IPS-18c (cell line): ENCODE results near the gene PLEKHS1.
"Not testable (repeated sequence)": the region's sequence is repeated elsewhere in the genome, so short reads cannot be mapped to it uniquely, and the experiment has no call there.

Experiments
- H3K4me3 ChIP-seq: 2 replicates; pipeline ENCODE4 v1.7.0; 2013; ENCODE audit warnings: low read depth, mild to moderate bottlenecking, low read length, moderate library complexity; ENCODE audit not compliant: insufficient read depth
- H3K9me3 ChIP-seq: one replicate; pipeline ENCODE4 v1.6.1; 2013; ENCODE audit warnings: mild to moderate bottlenecking, low read length, moderate library complexity; ENCODE audit not compliant: control insufficient read depth, insufficient read depth

Gene PLEKHS1

DNA sequence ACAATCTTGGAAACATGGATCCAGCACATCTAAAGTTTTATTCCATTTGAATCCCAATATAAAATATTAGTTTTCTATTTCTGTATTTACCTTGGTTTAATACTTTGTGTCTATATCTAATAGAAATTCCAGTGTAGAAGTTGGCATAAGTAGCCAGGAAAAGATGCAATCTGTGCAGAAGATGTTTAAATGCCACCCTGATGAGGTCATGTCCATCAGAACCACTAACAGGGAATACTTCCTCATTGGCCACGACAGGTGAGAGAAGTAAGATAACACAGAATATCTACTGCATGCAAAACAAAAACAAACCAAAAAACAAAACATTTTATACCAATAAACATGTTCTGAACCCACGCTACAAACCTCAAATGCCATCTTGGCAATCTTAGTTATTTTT is 15.7 kb downstream of the PLEKHS1 start:
- Histone ChIP-seq H3K9me3 (peaks cover 2% of the 10 kb centered on the region), H3K4me3 (no peak overlapping the region)

DNA sequence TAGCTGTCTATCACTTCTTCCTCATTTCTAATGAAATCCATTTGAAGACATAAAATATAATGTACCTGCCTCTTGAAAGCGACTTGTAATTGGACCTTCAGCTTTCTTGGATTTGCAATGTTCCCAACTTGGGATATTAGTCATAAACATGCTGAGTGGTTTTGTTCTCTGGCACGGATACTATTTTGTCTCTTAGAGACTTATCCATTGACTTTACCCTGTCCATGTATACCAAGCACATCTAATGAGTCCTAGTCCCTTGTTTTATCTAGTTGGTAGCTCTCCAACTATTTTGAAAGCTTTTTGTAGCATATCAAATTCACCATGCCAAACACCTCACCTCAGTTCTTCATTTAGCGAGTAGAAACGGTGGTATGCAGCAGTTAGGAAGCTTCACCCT is 18.9 kb downstream of the PLEKHS1 start:
- Histone ChIP-seq H3K9me3 (peaks cover 2% of the 10 kb centered on the region), H3K4me3 (no peak overlapping the region)

DNA sequence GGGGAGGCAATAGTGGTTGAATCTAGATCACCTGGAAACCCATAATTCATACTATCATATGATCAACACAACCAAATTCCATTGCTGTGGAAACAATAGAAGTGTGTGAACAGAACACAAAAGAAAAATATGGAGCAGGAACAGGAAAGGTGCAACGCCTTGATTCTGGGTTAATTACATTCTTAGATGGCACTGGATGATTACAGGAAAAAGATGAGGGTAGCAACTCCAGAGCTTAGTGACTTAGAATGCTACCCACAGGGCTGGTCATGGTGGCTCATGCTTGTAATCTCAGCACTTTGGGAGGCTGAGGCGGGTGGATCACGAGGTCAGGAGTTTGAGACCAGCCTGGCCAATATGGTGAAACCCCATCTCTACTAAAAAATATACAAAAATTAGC is 19.6 kb downstream of the PLEKHS1 start:
- not testable (repeated sequence) for H3K9me3 ChIP-seq, H3K4me3 ChIP-seq

DNA sequence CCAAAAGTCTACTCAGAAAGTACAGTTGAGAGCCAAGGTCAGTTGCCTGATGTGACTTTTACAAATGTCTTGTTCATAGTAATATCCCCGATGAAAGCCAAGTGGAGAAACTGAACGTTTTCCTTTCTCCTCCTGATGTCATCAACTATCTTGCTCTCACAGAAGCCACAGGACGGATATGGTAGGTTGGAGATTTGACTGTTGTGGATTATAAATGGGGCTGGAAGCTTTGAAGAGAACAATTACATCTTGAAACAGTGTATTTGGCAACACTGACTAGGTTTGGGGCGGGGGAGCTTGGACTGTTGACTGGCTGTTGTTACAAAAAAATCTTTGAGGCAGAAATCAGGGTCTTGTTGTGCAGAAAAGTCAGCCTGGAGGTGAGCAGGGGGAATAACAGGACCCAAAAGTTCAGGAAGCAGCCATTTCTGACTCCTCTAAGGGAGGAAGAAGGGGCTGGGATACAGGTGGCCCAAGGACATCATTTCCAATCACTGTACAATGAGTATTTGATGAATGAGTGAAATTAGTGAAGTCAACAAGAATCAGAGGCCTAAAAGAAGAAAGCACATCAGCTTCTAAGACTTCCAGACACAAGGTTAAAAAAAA is 24.3 kb downstream of the PLEKHS1 start:
- Histone ChIP-seq H3K9me3 (no peaks in the 10 kb centered on the region), H3K4me3 (no peak overlapping the region)

DNA sequence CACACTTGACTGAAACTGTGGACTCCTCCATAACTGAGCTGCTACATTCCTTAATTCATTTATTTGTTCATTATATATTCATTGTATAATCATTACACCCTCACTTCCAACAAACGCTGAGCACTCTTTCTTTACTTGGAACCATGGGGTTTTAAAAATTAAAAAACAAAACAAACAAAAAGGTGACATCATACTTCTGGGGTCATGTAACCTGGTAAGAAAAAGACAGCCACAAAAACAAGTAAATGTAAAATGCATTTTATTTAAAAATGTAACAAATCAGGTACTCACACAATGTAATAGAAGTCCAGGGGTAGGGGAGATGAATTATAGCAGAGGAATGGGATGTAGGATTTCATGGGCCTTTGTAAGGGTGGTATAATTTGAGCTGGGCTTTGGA is 25.1 kb downstream of the PLEKHS1 start:
- no peaks in the 10 kb centered on the region for H3K9me3 ChIP-seq
- no peak overlapping the region for H3K4me3 ChIP-seq

DNA sequence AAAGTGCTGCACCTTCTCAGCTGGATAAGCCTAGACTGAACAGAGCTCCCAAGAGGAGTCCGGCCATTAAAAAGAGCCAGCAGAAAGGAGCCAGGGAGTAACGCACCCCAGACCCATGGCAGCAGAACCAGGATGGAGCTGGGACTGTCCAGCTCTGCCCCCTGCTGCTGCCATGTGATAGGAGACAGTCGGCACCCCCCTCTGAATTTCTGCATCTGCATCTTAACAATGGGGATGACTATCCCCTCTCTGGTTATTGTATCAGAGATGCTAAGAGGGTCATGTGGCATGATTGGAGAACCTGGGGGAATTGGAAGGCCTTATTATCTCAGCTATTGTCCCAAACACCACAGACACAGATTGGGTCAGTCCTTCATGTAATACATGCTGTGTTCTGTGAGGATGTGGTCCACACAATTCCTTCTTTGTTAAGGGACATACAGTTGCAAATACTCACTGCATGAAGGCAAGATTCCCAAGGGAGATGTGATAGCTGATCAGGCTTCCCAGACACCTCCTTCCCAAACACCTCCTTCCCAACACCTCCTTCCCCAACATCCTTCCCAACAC is 29.3 kb downstream of the PLEKHS1 start:
- Histone ChIP-seq H3K9me3 (no peaks in the 10 kb centered on the region), H3K4me3 (no peak overlapping the region)

DNA sequence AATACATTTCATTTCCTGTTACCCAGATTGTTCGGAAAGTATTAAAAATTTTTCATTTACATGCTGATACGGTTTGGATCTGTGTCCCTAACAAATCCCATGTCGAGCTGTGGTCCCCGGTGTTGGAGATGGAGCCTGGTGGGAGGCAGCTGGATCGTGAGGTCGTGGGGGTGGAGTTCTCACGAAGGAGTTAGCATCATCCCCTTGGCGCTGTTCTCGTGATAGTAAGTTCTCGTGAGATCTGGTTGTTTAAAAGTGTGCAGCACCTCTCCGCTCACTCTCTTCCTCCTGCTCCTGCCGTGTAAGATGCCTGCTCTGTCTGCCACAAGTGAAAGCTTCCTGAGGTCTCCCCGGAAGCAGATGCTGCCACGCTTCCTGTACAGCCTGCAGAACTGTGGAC is 30.9 kb downstream of the PLEKHS1 start:
- Histone ChIP-seq H3K4me3 (no peak overlapping the region), H3K9me3 (no peaks in the 10 kb centered on the region)

DNA sequence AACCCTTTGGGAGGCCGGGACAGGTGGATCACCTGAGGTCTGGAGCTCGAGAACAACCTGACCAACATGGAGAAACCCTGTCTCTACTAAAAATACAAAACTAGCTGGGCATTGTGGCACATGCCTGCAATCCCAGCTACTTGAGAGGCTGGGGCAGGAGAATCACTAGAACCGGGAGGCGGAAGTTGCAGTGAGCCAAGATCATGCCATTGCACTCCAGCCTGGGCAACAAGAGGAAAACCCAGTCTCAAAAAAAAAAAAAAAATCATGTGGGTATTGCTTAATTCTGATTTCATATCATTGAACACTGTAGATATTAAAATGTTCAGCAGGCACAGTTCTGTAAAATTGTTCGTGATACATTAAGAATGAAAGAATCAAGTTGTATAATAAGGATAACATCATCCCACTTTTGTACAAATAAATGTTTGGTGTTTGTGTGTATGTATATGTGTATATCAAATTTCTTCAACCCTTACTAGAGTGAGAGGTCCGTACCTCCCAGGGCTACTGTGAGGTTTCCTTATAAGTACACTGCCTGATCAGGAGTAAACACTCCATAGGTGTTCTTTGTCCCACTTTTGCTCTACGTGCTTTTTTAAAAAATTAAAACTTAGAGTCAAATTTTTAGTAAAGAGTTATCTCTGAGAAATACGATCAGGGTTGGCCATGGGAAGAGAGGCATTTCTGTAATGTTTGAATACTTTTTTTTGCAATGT is 31.7 kb downstream of the PLEKHS1 start:
- H3K4me3 ChIP-seq: no peak overlapping the region

DNA sequence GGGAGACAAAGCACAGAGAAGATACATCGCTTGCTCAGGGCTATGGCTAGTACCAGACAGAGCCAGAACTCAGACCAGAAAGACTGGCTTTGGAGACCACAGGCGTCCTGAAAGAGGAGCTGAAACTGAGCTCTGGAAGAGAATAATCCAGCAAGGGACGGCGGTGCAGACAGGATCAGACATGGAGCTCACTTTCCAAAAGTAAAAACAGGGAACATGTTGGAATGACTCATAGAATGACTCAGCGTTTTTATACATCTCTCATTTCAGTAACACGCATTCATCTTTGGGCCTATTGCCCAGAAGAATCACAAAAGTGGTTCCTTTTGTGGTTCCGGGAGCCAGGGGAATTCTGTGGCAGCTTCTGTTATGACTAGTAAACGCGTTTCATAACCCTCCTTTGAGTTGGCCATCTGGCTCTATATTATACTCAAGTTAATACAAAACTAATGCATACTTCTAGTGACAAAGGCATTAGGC is 37.2 kb downstream of the PLEKHS1 start:
- Histone ChIP-seq H3K9me3 (no peaks in the 10 kb centered on the region), H3K4me3 (no peak overlapping the region)

More for the DNA sequence above, 31.7 kb downstream of the PLEKHS1 start:
- no peaks in the 10 kb centered on the region for H3K9me3 ChIP-seq

DNA sequence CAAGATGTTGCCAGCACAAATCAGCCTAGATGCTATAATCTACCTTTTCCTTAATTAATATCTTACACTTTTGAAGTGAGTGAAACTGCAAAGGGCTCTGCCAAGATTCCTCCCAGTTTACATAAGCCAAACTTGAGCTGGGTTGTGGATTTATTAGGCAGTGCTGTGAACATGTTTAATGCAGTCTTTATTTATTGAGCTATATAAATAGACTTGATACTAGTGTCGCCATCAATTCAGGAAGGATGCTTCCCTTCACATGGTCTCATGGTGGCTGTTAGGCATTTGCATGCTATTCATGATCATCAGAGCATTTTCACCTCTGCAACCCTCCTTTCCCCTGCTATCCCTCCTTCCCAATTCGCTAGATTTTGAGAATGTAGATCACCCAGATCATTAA is 40.2 kb downstream of the PLEKHS1 start:
- Histone ChIP-seq H3K4me3 (no peak overlapping the region), H3K9me3 (no peaks in the 10 kb centered on the region)

DNA sequence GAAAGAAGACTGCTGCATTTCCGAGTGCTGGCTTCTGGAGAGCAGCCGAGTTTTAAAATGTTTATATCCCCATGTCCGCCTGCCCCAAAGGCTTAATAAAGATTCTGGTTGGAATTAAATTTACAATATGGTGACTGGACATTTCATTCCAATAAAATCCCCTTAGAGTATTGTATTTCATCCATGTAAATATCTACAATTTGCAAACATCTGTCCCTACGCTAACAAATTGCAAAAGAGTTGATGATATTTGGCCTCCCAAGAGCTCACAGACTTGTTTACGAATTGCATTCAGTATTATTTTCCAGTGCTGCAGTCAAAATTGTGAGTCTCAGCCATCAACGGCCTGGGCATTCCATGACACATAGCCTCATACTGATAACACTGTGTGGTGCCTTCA is 50.1 kb downstream of the PLEKHS1 start:
- Histone ChIP-seq H3K4me3 (no peak overlapping the region), H3K9me3 (peaks cover 2% of the 10 kb centered on the region)

DNA sequence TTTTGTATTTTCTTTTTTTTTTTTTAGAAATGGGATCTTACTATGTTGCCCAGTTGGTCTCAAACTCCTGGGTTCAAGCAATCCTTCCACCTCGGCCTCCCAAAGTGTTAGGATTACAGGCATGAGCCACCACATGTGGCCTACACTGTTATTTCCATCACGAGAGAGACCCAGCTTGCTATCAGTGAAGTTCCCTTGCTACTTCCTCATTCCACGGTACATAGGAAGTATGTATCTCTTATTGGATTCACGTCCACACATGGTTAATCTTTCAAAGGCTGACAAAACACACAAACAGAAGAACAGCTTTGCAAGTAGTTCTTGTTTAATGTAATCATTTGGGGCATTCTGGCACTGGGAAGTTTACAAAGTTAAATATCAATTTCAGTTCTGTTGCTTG is 51.5 kb downstream of the PLEKHS1 start:
- Histone ChIP-seq H3K9me3 (peaks cover 2% of the 10 kb centered on the region), H3K4me3 (no peak overlapping the region)

DNA sequence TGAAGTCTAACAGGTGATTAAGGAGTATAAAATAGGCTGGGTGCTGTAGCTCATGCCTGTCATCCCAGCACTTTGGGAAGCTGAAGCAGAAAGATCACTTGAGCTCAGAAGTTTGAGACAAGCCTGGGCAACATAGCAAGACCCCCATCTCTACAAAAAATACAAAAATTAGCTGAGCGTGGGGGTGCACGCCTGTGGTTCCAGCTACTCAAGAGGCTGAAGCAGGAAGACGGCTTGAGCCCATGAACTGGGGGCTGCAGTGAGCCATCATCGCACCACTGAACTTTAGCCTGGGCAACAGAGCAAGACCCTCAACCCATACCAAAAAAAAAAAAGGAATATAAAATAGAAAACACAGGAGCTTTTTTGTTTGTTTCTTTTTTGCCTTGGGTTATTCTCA is 55.0 kb downstream of the PLEKHS1 start:
- H3K4me3 ChIP-seq: no peak overlapping the region
- peaks cover 2% of the 10 kb centered on the region for H3K9me3 ChIP-seq

DNA sequence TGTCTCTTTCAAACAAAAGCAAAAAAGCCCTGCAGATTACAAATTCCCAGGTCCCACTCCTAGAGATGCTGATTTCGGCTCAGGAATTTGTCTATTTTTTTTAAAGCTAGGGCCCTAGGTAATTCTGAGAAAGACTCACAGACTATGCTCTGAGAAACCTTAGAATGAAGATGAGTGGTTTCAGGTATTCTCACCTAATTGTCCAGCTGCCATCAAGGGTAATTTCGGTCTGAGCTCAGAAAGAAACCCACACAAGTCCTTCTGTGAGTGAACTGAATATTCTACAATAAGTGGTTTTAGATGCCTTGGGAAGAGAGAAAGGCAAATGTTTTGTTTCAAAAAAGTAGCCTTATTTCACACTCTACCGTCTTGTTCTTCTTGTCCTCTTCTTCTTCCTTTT is 56.7 kb downstream of the PLEKHS1 start:
- H3K9me3 ChIP-seq: peaks cover 2% of the 10 kb centered on the region
- no peak overlapping the region for H3K4me3 ChIP-seq

DNA sequence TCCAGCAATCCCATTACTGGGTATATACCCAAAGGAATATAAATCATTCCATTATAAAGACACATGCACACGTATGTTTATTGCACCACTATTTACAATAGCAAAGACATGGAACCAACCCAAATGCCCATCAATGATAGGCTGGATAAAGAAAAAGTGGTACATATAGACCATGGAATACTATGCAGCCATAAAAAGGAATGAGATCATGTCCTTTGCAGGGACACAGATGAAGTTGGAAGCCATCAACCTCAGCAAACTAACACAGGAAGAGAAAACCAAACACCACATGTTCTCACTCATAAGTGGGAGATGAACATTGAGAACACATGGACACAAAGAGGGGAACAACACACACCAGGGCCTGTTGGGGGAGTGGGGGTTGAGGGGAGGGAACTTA is 63.2 kb downstream of the PLEKHS1 start:
- not testable (repeated sequence) for H3K9me3 ChIP-seq, H3K4me3 ChIP-seq

DNA sequence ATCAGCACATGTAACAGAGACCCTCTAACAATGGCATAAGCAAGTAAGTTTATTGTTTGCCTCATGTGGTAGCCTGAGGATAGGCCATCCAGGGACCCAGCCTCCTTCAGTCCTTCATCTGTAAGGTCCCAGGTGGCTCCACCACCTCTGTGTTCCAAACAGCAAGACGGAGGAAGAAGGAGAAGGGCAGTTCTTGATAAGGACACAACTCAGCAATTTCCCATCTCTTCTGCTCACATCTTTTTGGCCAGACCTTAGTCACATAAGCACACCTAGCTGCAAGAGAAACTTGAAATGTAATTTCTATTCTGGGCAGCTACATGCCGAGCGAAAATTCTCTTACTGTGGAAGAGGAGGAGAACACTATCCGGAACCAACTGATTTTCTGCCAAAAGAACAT is 68.5 kb downstream of the PLEKHS1 start:
- H3K4me3 ChIP-seq: no peak overlapping the region
- peaks cover 2% of the 10 kb centered on the region for H3K9me3 ChIP-seq

DNA sequence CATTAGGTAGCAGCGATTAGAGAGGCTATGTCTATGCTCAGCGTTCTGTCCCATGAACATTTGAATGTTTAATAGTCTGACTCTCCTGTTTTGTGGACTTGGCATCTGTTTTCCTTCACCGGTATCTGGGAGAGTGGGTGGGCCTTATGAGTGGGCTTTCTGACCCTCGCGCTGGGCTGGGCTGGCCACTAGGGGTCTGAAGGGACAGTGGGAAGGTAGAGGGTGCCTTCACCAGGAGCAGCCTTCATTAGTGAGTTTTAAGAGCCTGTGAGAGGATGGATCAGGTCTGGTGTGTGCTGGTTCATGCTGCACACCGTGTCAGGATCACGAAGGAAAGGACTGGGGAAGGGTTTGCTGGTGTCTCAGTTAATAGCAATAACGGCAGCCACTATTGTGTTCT is 69.0 kb downstream of the PLEKHS1 start:
- no peak overlapping the region for H3K4me3 ChIP-seq
- peaks cover 2% of the 10 kb centered on the region for H3K9me3 ChIP-seq

DNA sequence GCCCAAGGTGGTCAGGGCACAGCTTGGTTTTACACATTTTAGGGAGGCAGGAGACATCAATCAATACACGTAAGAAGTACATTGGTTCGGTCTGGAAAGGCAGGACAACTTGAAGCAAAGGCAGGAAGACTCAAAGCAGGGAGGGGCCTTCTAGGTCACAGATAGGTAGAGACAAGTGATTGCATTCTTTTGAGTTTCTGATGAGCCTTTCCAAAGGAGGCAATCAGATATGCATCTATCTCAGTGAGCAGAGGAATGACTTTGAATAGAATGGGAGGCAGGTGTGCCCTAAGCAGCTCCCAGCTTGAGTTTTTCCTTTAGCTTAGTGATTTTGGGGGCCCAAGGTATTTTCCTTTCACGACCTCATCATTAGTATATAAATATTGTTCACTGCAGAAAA is 69.8 kb downstream of the PLEKHS1 start:
- not testable (repeated sequence) for H3K9me3 ChIP-seq

More for the DNA sequence above, 69.8 kb downstream of the PLEKHS1 start:
- H3K4me3 ChIP-seq: not testable (repeated sequence)
